H9 (cell line): ENCODE measurements around the gene MED9. TPM values are rescaled to one million over a fixed set of nuclear protein-coding genes. Genes with fewer than 3 reads are reported as not detected.
A peak's percentile ranks its signal among the peaks of the same experiment; 100 is the strongest.

Experiments used
- DNase-seq: peaks from one replicate; pipeline ENCODE4 v3.0.0-alpha.2; 2017
- H2AFZ ChIP-seq: one replicate; pipeline ENCODE4 v1.6.1; 2013; ENCODE audit warnings: mild to moderate bottlenecking, low read length, control low read depth, moderate library complexity
- H2AK5ac ChIP-seq: 2 replicates; pipeline ENCODE4 v1.6.1; 2013; ENCODE audit warnings: low read length, control low read depth, mixed read lengths; ENCODE audit not compliant: insufficient read length
- H2BK120ac ChIP-seq: one replicate; pipeline ENCODE4 v1.6.1; 2013; ENCODE audit warnings: low read depth, mild to moderate bottlenecking, low read length, control low read depth, inconsistent platforms; ENCODE audit not compliant: poor library complexity, severe bottlenecking
- H2BK12ac ChIP-seq: 2 replicates; pipeline ENCODE4 v1.6.1; 2013; ENCODE audit warnings: low read length, control low read depth, mixed read lengths, low read depth; ENCODE audit not compliant: insufficient read length
- H2BK15ac ChIP-seq: 2 replicates; pipeline ENCODE4 v1.6.1; 2013; ENCODE audit warnings: low read depth, low read length, control low read depth
- H2BK20ac ChIP-seq: one replicate; pipeline ENCODE4 v1.6.1; 2013; ENCODE audit warnings: low read depth, mild to moderate bottlenecking, low read length, control low read depth, inconsistent platforms; ENCODE audit not compliant: poor library complexity, severe bottlenecking
- H2BK5ac ChIP-seq: 2 replicates; pipeline ENCODE4 v1.6.1; 2013; ENCODE audit warnings: low read length, control low read depth, mixed read lengths; ENCODE audit not compliant: insufficient read length
- H3K14ac ChIP-seq: 2 replicates; pipeline ENCODE4 v1.6.1; 2013; ENCODE audit warnings: low read length, control low read depth; ENCODE audit not compliant: insufficient read depth
- H3K18ac ChIP-seq: 2 replicates; pipeline ENCODE4 v1.6.1; 2013; ENCODE audit warnings: low read depth, mild to moderate bottlenecking, mixed read lengths, low read length, control low read depth; ENCODE audit not compliant: insufficient read length
- H3K23ac ChIP-seq: 2 replicates; pipeline ENCODE4 v1.6.1; 2013; ENCODE audit warnings: low read length, control low read depth, mixed read lengths, low read depth; ENCODE audit not compliant: insufficient read length
- H3K23me2 ChIP-seq: 2 replicates; pipeline ENCODE4 v1.6.1; 2013; ENCODE audit warnings: low read depth, mild to moderate bottlenecking, mixed read lengths, low read length, control low read depth; ENCODE audit not compliant: insufficient read length, poor library complexity, severe bottlenecking
- H3K27ac ChIP-seq: 2 replicates; pipeline ENCODE4 v1.5.1; 2013; ENCODE audit warnings: low read length, control low read depth, mixed read lengths, low read depth; ENCODE audit not compliant: insufficient read length
- H3K27me3 ChIP-seq: 2 replicates; pipeline ENCODE4 v1.6.1; 2013; ENCODE audit warnings: low read length, control low read depth, inconsistent platforms; ENCODE audit not compliant: insufficient read depth
- H3K4ac ChIP-seq: 2 replicates; pipeline ENCODE4 v1.6.1; 2013; ENCODE audit warnings: low read depth, mild to moderate bottlenecking, control low read depth, inconsistent platforms, low read length, moderate library complexity
- H3K4me1 ChIP-seq: 2 replicates; pipeline ENCODE4 v1.6.1; 2013; ENCODE audit warnings: low read length, control low read depth, inconsistent platforms; ENCODE audit not compliant: insufficient read depth
- H3K4me2 ChIP-seq: 2 replicates; pipeline ENCODE4 v1.6.1; 2013; ENCODE audit warnings: low read length, control low read depth, mixed read lengths; ENCODE audit not compliant: insufficient read length, insufficient read depth
- H3K56ac ChIP-seq: 2 replicates; pipeline ENCODE4 v1.6.1; 2013; ENCODE audit warnings: low read depth, mild to moderate bottlenecking, mixed read lengths, low read length, control low read depth; ENCODE audit not compliant: insufficient read length
- H3K79me1 ChIP-seq: 2 replicates; pipeline ENCODE4 v1.6.1; 2013; ENCODE audit warnings: low read depth, mild to moderate bottlenecking, moderate library complexity, low read length, control low read depth, inconsistent platforms; ENCODE audit not compliant: insufficient read depth, poor library complexity, severe bottlenecking
- H3K79me2 ChIP-seq: 2 replicates; pipeline ENCODE4 v1.6.1; 2013; ENCODE audit warnings: low read length, control low read depth, inconsistent platforms; ENCODE audit not compliant: insufficient read depth
- H3K9ac ChIP-seq: 2 replicates; pipeline ENCODE4 v1.6.1; 2013; ENCODE audit warnings: low read length, control low read depth, mixed read lengths; ENCODE audit not compliant: insufficient read length; ENCODE audit errors: extremely low read depth
- H3K9me3 ChIP-seq: one replicate; pipeline ENCODE4 v1.6.1; 2013; ENCODE audit warnings: low read depth, low read length, inconsistent platforms; ENCODE audit not compliant: control insufficient read depth
- H3T11ph ChIP-seq: one replicate; pipeline ENCODE4 v1.6.1; 2013; ENCODE audit warnings: mild to moderate bottlenecking, low read length, control low read depth, inconsistent platforms
- H4K20me1 ChIP-seq: one replicate; pipeline ENCODE4 v1.6.1; 2013; ENCODE audit not compliant: control insufficient read depth, insufficient read length, insufficient read depth
- H4K5ac ChIP-seq: 2 replicates; pipeline ENCODE4 v1.6.1; 2013; ENCODE audit warnings: low read depth, mild to moderate bottlenecking, mixed read lengths, low read length, control low read depth; ENCODE audit not compliant: insufficient read length
- H4K8ac ChIP-seq: replicated peaks from 2 replicates; pipeline ENCODE4 v1.6.1; 2013; ENCODE audit warnings: low read length, control low read depth, mixed read lengths, low read depth; ENCODE audit not compliant: insufficient read length
- H4K91ac ChIP-seq: 2 replicates; pipeline ENCODE4 v1.6.1; 2013; ENCODE audit warnings: low read depth, mild to moderate bottlenecking, moderate library complexity, mixed read lengths, low read length, control low read depth; ENCODE audit not compliant: insufficient read length
- H3K27ac Mint-ChIP-seq, 3 experiments: 2 replicates in 2 of 3; 3 replicates in 1 of 3; pipeline ENCODE4 v1.8.0; 2020 to 2021; ENCODE audit warnings: mixed read lengths in 3 of 3, mild to moderate bottlenecking in 1 of 3, moderate library complexity in 1 of 3
- H3K27me3 Mint-ChIP-seq: 2 replicates; pipeline ENCODE4 v1.8.0; 2021; ENCODE audit warnings: low read depth, mild to moderate bottlenecking, moderate library complexity, mixed read lengths
- H3K36me3 Mint-ChIP-seq, 3 experiments: 2 replicates in 2 of 3; 3 replicates in 1 of 3; pipeline ENCODE4 v1.8.0; 2020 to 2021; ENCODE audit warnings: low read depth in 3 of 3, mixed read lengths in 3 of 3; ENCODE audit not compliant: insufficient read depth in 1 of 3
- H3K4me1 Mint-ChIP-seq, 2 experiments: 2 replicates each; pipeline ENCODE4 v1.8.0; 2020; ENCODE audit warnings: mixed read lengths in 2 of 2
- H3K4me3 Mint-ChIP-seq, 2 experiments: 2 replicates in 1 of 2; 3 replicates in 1 of 2; pipeline ENCODE4 v1.8.0; 2020 to 2021; ENCODE audit warnings: mild to moderate bottlenecking in 2 of 2, mixed read lengths in 2 of 2, moderate library complexity in 1 of 2
- H3K9me3 Mint-ChIP-seq, 2 experiments: 2 replicates in 1 of 2; 3 replicates in 1 of 2; pipeline ENCODE4 v1.8.0; 2020; ENCODE audit warnings: mild to moderate bottlenecking in 2 of 2, mixed read lengths in 2 of 2, moderate library complexity in 1 of 2
- CTCF ChIP-seq: fragments of 200-600 bp; sonication (generic); conservative IDR thresholded peaks from 3 replicates; pipeline ENCODE4 v1.8.0; 2021; ENCODE audit warnings: antibody characterized with exemption, mild to moderate bottlenecking
- WGBS: extraction: QIAGEN DNeasy Blood & Tissue Kit; methylation state at CpG from one replicate; pipeline ENCODE4 v1.1.7; 2013; ENCODE audit warnings: missing lambda C conversion rate, low lambda C conversion rate, mixed read lengths; ENCODE audit not compliant: insufficient read length; ENCODE audit errors: extremely low coverage; 5-methylcytosine and 5-hydroxymethylcytosine counted together
- total RNA-seq: library from RNA; stranded (reverse); gene quantifications from 2 replicates; pipeline ENCODE4 v1.2.1, GENCODE V29; 2021

Gene MED9
- total RNA-seq, 1 experiment from 2014 or later = 20.0 TPM

DNA sequence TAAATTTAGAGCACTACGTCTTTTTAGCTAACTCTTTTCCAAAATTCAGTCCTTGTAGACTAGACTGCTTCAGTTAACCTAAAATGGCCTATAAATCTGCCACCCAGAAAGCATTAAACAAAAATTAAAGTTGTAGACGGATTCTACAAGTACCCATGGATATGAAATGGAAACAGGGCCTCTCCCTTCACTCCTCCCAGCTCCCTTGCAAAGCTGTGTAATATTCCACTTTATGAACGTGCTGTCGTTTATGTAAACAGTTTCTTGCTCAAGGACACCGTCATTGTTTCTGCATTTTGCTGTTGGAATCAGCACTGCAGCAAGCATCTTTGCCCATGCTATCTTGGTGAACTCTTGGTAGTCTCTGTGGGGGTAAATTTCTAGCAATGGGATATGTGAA is 5.1 kb downstream of the MED9 start:
- H4K8ac ChIP-seq = no peak overlapping the region
- peaks cover 9% of the 10 kb centered on the region for H3K79me1 ChIP-seq
- no peak overlapping the region for H4K91ac ChIP-seq
- peaks cover 4% of the 10 kb centered on the region for H3K23me2 ChIP-seq
- H4K20me1 ChIP-seq = no peaks in the 10 kb centered on the region
- no peak overlapping the region for H3K27ac ChIP-seq
- H3K4me1 ChIP-seq = no peaks in the 10 kb centered on the region
- H2AFZ ChIP-seq = no peak overlapping the region
- WGBS = no CpG with 5 or more reads among the region's 5 CpGs
- peaks cover 11 to 30% (median 24%) of the 10 kb centered on the region in 3 experiments for H3K36me3 Mint-ChIP-seq
- no peaks in the 10 kb centered on the region for H3K27me3 ChIP-seq
- H2BK120ac ChIP-seq = no peak overlapping the region
- no peak overlapping the region for H3K18ac ChIP-seq
- H3K4me3 Mint-ChIP-seq = no peak overlapping the region
- no peak overlapping the region for H4K5ac ChIP-seq
- peak overlapping the region in 1 of 3 experiments; percentile 7; a peak in 1 of 7 replicates for H3K27ac Mint-ChIP-seq
- no peak overlapping the region for H2BK15ac ChIP-seq
- H3K14ac ChIP-seq = no peak overlapping the region
- peaks cover 0 to 7% of the 10 kb centered on the region in 2 experiments; a peak in 2 of 5 replicates for H3K9me3 Mint-ChIP-seq
- H3K23ac ChIP-seq = no peak overlapping the region
- H3T11ph ChIP-seq = no peak overlapping the region
- H3K9me3 ChIP-seq = no peaks in the 10 kb centered on the region
- no peak overlapping the region for H3K4ac ChIP-seq
- no peak overlapping the region for H3K9ac ChIP-seq
- no peaks in the 10 kb centered on the region; the same call in 1 of the 2 replicates for H3K27me3 Mint-ChIP-seq
- H2BK12ac ChIP-seq = no peak overlapping the region
- H3K4me2 ChIP-seq = no peak overlapping the region
- no peak overlapping the region for H2AK5ac ChIP-seq
- H2BK5ac ChIP-seq = no peak overlapping the region
- no peak overlapping the region for H3K56ac ChIP-seq
- peaks cover 13 to 15% of the 10 kb centered on the region in 2 experiments for H3K4me1 Mint-ChIP-seq
- H2BK20ac ChIP-seq = no peak overlapping the region
- TF ChIP-seq CTCF = no peak
- H3K79me2 ChIP-seq = peaks cover 7% of the 10 kb centered on the region
- DNase-seq = no peak
